Measurements from ENCODE around the gene RHOG.

DNA sequence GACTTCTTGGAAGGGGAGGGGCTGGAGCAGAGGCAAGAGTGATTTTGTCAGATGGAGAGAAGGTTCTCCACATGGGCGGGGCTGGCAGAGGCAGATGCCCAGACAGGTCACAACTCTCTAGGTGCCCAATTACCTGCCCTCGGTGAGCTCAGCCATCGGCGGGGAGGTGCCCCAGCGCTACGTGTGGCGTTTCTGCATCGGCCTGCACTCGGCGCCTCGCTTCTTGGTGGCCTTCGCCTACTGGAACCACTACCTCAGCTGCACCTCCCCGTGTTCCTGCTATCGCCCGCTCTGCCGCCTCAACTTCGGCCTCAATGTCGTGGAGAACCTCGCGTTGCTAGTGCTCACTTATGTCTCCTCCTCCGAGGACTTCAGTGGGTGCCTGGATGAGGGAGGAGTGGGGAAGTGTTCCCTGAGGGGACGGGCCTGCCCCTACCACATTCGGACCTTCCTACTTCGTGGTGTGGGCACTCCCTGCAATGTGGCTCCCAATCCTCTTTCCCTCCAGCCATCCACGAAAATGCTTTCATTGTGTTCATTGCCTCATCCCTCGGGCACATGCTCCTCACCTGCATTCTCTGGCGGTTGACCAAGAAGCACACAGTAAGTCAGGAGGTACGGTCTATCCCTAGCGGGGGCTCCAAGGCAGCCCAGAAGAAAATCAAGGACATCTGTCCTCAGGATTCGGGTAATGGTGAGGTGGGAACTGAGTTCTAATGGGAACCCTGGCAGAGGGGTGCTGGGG, 16.8 kb downstream of the RHOG start:
- no peak for TF ChIP-seq CTCF (IDR thresholded peaks at IDR 0.05)
- TF ChIP-seq POLR2A (IDR thresholded peaks at IDR 0.05): no peak
- TF ChIP-seq EP300 (IDR thresholded peaks at IDR 0.05): no peak
- TF ChIP-seq POLR2AphosphoS5 (IDR thresholded peaks at IDR 0.05): no peak

Measured in stomach (tissue), 4 donors.